Upper lobe of right lung (tissue), 1 donor: ENCODE measurements around the gene BPIFB6. TPM values are rescaled to one million over a fixed set of nuclear protein-coding genes. Genes with fewer than 3 reads are reported as not detected.

Experiments
- ATAC-seq: fragments of 200-7000 bp; cut with Tn5 transposase; one replicate; pipeline ENCODE4 v1.9.1; 2020; ENCODE audit warnings: mild to moderate bottlenecking, moderate library complexity
- DNase-seq: peaks from one replicate; pipeline ENCODE4 v3.0.0-alpha.2; 2020
- H3K27ac ChIP-seq: fragments of 200-600 bp; one replicate; pipeline ENCODE4 v1.8.0; 2022
- H3K27me3 ChIP-seq: fragments of 200-600 bp; one replicate; pipeline ENCODE4 v1.8.0; 2022; ENCODE audit warnings: mild to moderate bottlenecking
- H3K36me3 ChIP-seq: fragments of 200-600 bp; one replicate; pipeline ENCODE4 v1.8.0; 2022
- H3K4me1 ChIP-seq: fragments of 200-600 bp; one replicate; pipeline ENCODE4 v1.8.0; 2022
- H3K4me3 ChIP-seq: fragments of 200-600 bp; one replicate; pipeline ENCODE4 v1.8.0; 2022; ENCODE audit warnings: mild to moderate bottlenecking
- H3K9me3 ChIP-seq: fragments of 200-600 bp; one replicate; pipeline ENCODE4 v1.8.0; 2022
- CTCF ChIP-seq: fragments of 200-600 bp; IDR thresholded peaks from one replicate; pipeline ENCODE4 v1.8.0; 2022; ENCODE audit warnings: antibody characterized with exemption
- intact Hi-C: fragments of 100-400 bp; cut with DNase I; formaldehyde crosslinking; loops from one replicate; pipeline ENCODE4 v1.11.0; 2022
- total RNA-seq: library from RNA; stranded (reverse); fragmentation: NEBNext Ultra II Directional; extraction: Animal tissue kit (Norgen Biotek cat#: 25700); gene quantifications from one replicate; pipeline ENCODE4 v1.2.1, GENCODE V29; 2021
- donor health status: DM: no; HTN: yes; CAD: no; lungs with severe emphysema.

The BPIFB6 gene
- total RNA-seq, 1 donor from 2014 or later: not detected

GRCh38 chr20:33059741-33060390 is 28.4 kb downstream of the BPIFB6 start:
- no peak for DNase-seq
- intact Hi-C loops: no loop called here
- H3K4me3 ChIP-seq: no peak overlapping the region
- no peak for TF ChIP-seq CTCF
- H3K4me1 ChIP-seq: no peaks in the 10 kb centered on the region
- no peaks in the 10 kb centered on the region for H3K27me3 ChIP-seq
- no peaks in the 10 kb centered on the region for H3K9me3 ChIP-seq
- no peak for ATAC-seq
- no peak overlapping the region for H3K27ac ChIP-seq
- no peaks in the 10 kb centered on the region for H3K36me3 ChIP-seq

GRCh38 chr20:33061658-33062028 is 30.2 kb downstream of the BPIFB6 start:
- no peak for TF ChIP-seq CTCF
- no peaks in the 10 kb centered on the region for H3K27me3 ChIP-seq
- ATAC-seq: no peak
- H3K27ac ChIP-seq: no peak overlapping the region
- no peaks in the 10 kb centered on the region for H3K36me3 ChIP-seq
- no peaks in the 10 kb centered on the region for H3K4me1 ChIP-seq
- H3K4me3 ChIP-seq: no peak overlapping the region
- no peak for DNase-seq
- no peaks in the 10 kb centered on the region for H3K9me3 ChIP-seq
- intact Hi-C loops: no loop called here

DNA sequence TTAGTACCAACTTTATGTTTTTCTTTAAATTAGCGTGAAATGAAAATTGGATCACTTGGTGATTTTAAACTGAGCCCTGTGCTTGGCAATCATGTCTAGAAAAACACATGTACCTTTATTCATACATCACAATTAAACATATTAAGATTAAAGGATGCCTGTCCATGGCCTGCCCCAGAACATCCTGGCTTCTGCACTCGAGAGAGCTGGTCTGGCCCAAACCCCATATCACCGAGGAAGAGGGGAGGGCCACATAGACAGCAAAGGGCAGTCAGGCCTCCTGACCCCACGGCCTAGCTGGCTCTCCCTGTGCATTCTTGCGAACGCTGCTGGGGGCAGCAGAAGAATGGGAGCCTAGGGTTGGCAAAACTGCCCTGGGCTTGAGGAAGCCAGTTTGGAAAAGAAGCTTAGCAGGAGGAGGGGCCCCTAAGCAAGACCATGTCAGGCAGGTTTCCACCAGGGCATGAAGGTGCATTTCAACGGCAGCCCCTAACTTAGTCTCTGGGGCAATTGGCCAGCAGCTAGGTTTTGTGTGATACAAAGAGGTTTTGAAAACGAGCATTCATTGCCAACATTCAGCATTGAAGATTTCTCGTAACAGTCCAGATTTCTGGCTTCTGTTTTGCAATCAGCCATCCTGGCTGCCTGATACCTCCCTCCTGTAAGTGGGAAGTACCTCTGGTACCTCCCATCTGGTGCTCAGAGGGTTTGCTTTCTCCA is 30.8 kb downstream of the BPIFB6 start:
- intact Hi-C loops: no loop called here
- Histone ChIP-seq H3K4me1 (no peaks in the 10 kb centered on the region), H3K27ac (no peak overlapping the region), H3K9me3 (no peaks in the 10 kb centered on the region), H3K36me3 (no peaks in the 10 kb centered on the region), H3K4me3 (no peak overlapping the region), H3K27me3 (no peaks in the 10 kb centered on the region)
- ATAC-seq (no peak), DNase-seq (no peak)
- no peak for TF ChIP-seq CTCF

DNA sequence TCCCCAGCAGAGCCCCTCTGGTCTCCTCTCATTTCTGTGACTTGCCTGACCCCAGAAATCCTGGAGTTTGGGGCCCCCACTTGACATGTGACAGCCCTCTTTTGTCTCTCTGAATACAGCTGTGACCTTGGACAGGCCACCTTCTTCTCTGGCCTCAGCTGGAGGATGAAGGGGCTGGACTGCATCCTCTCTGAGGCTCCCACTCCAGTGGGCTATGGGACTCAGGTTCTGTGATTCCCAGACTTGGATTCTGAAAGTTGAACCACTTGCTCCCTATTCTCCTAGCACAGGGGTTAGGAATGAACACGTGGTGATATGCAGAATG is 31.3 kb downstream of the BPIFB6 start:
- no peak overlapping the region for H3K27ac ChIP-seq
- intact Hi-C loops: no loop called here
- no peaks in the 10 kb centered on the region for H3K27me3 ChIP-seq
- ATAC-seq (no peak), DNase-seq (no peak)
- no peaks in the 10 kb centered on the region for H3K9me3 ChIP-seq
- no peaks in the 10 kb centered on the region for H3K36me3 ChIP-seq
- H3K4me1 ChIP-seq: no peaks in the 10 kb centered on the region
- no peak overlapping the region for H3K4me3 ChIP-seq
- TF ChIP-seq CTCF: no peak

GRCh38 chr20:33063271-33063670 is 31.8 kb downstream of the BPIFB6 start:
- no peak for TF ChIP-seq CTCF
- ATAC-seq (no peak), DNase-seq (no peak)
- no peaks in the 10 kb centered on the region for H3K4me1 ChIP-seq
- no peak overlapping the region for H3K27ac ChIP-seq
- H3K9me3 ChIP-seq: no peaks in the 10 kb centered on the region
- intact Hi-C loops: no loop called here
- H3K4me3 ChIP-seq: no peak overlapping the region
- no peaks in the 10 kb centered on the region for H3K36me3 ChIP-seq
- H3K27me3 ChIP-seq: no peaks in the 10 kb centered on the region
